ENCODE data around the gene RPS29. TPM values are rescaled to one million over a fixed set of nuclear protein-coding genes. Genes with fewer than 3 reads are reported as not detected.

Gene RPS29
- total and polyA plus RNA-seq, 10 of the 15 experiments (the other 5 are each of a cell fraction or from before 2014, with no cell fraction given) = 2,685 to 10,815 (median 4,359) TPM

DNA sequence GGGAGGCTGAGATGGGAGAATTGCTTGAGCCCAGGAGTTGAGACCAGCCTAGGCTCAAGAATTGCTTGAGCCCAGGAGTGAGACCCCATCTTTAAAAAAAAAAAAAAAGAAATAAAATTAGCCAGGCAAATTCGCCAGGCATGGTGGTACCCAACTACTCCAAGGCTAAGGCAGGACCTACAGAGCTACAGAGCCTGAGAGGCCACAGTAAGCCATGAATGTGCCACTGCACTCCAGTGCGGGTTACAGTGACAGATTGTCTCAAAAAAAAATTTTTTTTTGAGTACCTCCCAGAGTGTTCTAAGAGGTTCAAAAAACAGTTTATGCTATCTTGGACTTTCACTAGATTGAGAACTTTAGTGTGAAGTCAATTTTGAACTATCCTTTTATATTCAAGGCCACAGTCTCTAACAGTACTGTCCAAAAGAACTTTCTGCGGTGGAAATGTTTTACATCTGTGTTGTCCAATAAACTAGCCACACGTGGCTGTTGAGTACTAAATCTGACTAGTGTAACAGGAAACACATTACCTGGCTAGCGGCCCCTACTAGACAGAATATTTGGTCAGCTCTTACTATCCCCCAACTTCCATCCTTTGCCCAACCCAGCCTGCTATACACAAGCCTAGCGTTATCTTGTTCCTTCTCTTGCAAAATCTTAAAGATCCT lies 31.8 kb upstream of the RPS29 start (continued):
- no peak for TF ChIP-seq RCOR1 (conservative IDR thresholded peaks at IDR 0.05; ENCODE audit: low read depth, low read length)
- TF ChIP-seq, protein P1, sequence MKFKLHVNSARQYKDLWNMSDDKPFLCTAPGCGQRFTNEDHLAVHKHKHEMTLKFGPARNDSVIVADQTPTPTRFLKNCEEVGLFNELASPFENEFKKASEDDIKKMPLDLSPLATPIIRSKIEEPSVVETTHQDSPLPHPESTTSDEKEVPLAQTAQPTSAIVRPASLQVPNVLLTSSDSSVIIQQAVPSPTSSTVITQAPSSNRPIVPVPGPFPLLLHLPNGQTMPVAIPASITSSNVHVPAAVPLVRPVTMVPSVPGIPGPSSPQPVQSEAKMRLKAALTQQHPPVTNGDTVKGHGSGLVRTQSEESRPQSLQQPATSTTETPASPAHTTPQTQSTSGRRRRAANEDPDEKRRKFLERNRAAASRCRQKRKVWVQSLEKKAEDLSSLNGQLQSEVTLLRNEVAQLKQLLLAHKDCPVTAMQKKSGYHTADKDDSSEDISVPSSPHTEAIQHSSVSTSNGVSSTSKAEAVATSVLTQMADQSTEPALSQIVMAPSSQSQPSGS (IDR thresholded peaks at IDR 0.05; ENCODE audit: low read length) = 0 out of 2 replicates have a peak, but pooled peaks have one; percentile 24
- TF ChIP-seq ZSCAN29 (IDR thresholded peaks at IDR 0.05) = no peak
- no peak for TF ChIP-seq SMARCA5 (IDR thresholded peaks at IDR 0.05)
- TF ChIP-seq, protein P2, sequence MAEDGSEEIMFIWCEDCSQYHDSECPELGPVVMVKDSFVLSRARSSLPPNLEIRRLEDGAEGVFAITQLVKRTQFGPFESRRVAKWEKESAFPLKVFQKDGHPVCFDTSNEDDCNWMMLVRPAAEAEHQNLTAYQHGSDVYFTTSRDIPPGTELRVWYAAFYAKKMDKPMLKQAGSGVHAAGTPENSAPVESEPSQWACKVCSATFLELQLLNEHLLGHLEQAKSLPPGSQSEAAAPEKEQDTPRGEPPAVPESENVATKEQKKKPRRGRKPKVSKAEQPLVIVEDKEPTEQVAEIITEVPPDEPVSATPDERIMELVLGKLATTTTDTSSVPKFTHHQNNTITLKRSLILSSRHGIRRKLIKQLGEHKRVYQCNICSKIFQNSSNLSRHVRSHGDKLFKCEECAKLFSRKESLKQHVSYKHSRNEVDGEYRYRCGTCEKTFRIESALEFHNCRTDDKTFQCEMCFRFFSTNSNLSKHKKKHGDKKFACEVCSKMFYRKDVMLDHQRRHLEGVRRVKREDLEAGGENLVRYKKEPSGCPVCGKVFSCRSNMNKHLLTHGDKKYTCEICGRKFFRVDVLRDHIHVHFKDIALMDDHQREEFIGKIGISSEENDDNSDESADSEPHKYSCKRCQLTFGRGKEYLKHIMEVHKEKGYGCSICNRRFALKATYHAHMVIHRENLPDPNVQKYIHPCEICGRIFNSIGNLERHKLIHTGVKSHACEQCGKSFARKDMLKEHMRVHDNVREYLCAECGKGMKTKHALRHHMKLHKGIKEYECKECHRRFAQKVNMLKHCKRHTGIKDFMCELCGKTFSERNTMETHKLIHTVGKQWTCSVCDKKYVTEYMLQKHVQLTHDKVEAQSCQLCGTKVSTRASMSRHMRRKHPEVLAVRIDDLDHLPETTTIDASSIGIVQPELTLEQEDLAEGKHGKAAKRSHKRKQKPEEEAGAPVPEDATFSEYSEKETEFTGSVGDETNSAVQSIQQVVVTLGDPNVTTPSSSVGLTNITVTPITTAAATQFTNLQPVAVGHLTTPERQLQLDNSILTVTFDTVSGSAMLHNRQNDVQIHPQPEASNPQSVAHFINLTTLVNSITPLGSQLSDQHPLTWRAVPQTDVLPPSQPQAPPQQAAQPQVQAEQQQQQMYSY (CRISPR knock-in tag; IDR thresholded peaks at IDR 0.05) = no peak
- TF ChIP-seq, protein P3, sequence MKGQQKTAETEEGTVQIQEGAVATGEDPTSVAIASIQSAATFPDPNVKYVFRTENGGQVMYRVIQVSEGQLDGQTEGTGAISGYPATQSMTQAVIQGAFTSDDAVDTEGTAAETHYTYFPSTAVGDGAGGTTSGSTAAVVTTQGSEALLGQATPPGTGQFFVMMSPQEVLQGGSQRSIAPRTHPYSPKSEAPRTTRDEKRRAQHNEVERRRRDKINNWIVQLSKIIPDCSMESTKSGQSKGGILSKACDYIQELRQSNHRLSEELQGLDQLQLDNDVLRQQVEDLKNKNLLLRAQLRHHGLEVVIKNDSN (IDR thresholded peaks at IDR 0.05; ENCODE audit: borderline replicate concordance, extremely low read length, insufficient read depth, low read depth, low read length) = no peak
- no peak for TF ChIP-seq ESRRA (IDR thresholded peaks at IDR 0.05; ENCODE audit: low read length)
- TF ChIP-seq HDAC2 (IDR thresholded peaks at IDR 0.05) = no peak
- no peak for TF ChIP-seq NBN (IDR thresholded peaks at IDR 0.05)
- TF ChIP-seq TCF7 (IDR thresholded peaks at IDR 0.05; ENCODE audit: borderline replicate concordance) = no peak
- no peak for TF ChIP-seq EP300 (IDR thresholded peaks at IDR 0.05; ENCODE audit: borderline replicate concordance in 1 of 2, control insufficient read depth in 1 of 2, low read depth in 2 of 2, low read length in 2 of 2)
- TF ChIP-seq NFXL1 (IDR thresholded peaks at IDR 0.05; ENCODE audit: borderline replicate concordance) = no peak
- no peak for TF ChIP-seq TAF1 (IDR thresholded peaks at IDR 0.05; ENCODE audit: borderline replicate concordance, low read depth, low read length)
- TF ChIP-seq ATF3 (IDR thresholded peaks at IDR 0.05; ENCODE audit: borderline replicate concordance, extremely low read depth, low read depth, low read length) = no peak
- TF ChIP-seq POLR2AphosphoS5 (IDR thresholded peaks at IDR 0.05; ENCODE audit: low read length) = peak; percentile 57; the same call in 1 of the 2 replicates
- TF ChIP-seq GABPA (IDR thresholded peaks at IDR 0.05; ENCODE audit: low read depth) = no peak
- no peak for TF ChIP-seq ASH2L (IDR thresholded peaks at IDR 0.05; ENCODE audit: borderline replicate concordance, low read depth)
- TF ChIP-seq TARDBP (IDR thresholded peaks at IDR 0.05; ENCODE audit: borderline replicate concordance) = no peak
- no peak for TF ChIP-seq MTA2 (IDR thresholded peaks at IDR 0.05; ENCODE audit: low read depth)
- no peak for TF ChIP-seq BACH1 (IDR thresholded peaks at IDR 0.05; ENCODE audit: borderline replicate concordance)
- TF ChIP-seq SKIL (IDR thresholded peaks at IDR 0.05; ENCODE audit: low read depth, poor library complexity, severe bottlenecking) = no peak
- no peak for TF ChIP-seq YY1 (IDR thresholded peaks at IDR 0.05; ENCODE audit: low read depth, low read length)

All from GM12878 (cell line).